ENCODE measurements around the gene PCDH9.

DNA sequence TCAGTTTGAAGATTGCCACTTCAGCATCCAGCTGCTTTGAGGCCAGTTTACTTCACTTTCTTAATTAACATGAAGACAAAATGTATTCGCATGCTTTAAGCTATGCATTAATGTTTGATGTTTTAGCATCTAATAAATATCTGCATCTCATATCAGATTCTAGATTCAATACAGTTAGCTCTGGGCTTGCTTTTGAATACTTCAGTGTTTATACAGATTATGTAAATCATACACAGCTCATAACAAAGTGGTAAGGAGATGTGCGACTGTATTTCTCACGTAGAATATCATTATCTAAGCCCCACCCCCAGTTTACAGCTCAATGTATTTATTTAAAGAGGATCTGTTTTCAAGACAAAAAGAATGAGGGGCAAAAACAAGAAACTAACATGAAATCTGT is 770.5 kb downstream of the PCDH9 start:
- TF ChIP-seq, protein P1, sequence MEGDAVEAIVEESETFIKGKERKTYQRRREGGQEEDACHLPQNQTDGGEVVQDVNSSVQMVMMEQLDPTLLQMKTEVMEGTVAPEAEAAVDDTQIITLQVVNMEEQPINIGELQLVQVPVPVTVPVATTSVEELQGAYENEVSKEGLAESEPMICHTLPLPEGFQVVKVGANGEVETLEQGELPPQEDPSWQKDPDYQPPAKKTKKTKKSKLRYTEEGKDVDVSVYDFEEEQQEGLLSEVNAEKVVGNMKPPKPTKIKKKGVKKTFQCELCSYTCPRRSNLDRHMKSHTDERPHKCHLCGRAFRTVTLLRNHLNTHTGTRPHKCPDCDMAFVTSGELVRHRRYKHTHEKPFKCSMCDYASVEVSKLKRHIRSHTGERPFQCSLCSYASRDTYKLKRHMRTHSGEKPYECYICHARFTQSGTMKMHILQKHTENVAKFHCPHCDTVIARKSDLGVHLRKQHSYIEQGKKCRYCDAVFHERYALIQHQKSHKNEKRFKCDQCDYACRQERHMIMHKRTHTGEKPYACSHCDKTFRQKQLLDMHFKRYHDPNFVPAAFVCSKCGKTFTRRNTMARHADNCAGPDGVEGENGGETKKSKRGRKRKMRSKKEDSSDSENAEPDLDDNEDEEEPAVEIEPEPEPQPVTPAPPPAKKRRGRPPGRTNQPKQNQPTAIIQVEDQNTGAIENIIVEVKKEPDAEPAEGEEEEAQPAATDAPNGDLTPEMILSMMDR (IDR thresholded peaks at IDR 0.05; ENCODE audit: insufficient read depth, low read length, poor library complexity, severe bottlenecking): no peak
- TF ChIP-seq EZH2phosphoT487 (conservative IDR thresholded peaks at IDR 0.05; ENCODE audit: low read length): no peak

Measured in SU-DHL-6 (cell line).